GM12878 (cell line): ENCODE data around the gene CSAD. TPM values are rescaled to one million over a fixed set of nuclear protein-coding genes. Genes with fewer than 3 reads are reported as not detected.

Source experiments
- BCLAF1 ChIP-seq: fragments of 450-650 bp; IDR thresholded peaks from 2 replicates; pipeline ENCODE4 v1.6.1; 2017; ENCODE audit warnings: antibody characterized with exemption, mild to moderate bottlenecking, moderate library complexity
- BRCA1 ChIP-seq: IDR thresholded peaks from 2 replicates; pipeline ENCODE4 v1.6.1; 2011; ENCODE audit warnings: low read depth, low read length, improper control_type of control experiment
- CHD4 ChIP-seq: fragments of 200-600 bp; sonication (generic); IDR thresholded peaks from 2 replicates; pipeline ENCODE4 v1.6.1; 2016; ENCODE audit warnings: mild to moderate bottlenecking
- EZH2 ChIP-seq: IDR thresholded peaks from 2 replicates; pipeline ENCODE4 v1.6.1; 2012; ENCODE audit warnings: low read depth, mild to moderate bottlenecking, control low read depth, inconsistent platforms, low read length, borderline replicate concordance; ENCODE audit not compliant: control insufficient read depth
- GABPA ChIP-seq: IDR thresholded peaks from 2 replicates; pipeline ENCODE4 v1.6.1; 2014; ENCODE audit warnings: antibody characterized with exemption, low read depth, mild to moderate bottlenecking, inconsistent platforms
- HDAC2 ChIP-seq: fragments of 200-600 bp; sonication (generic); IDR thresholded peaks from 2 replicates; pipeline ENCODE4 v1.6.1; 2017
- IKZF1 ChIP-seq: fragments of 450-650 bp; conservative IDR thresholded peaks from 2 replicates; pipeline ENCODE4 v1.6.1; 2017; ENCODE audit warnings: antibody characterized with exemption, mild to moderate bottlenecking
- NKRF ChIP-seq: fragments of 450-650 bp; conservative IDR thresholded peaks from 2 replicates; pipeline ENCODE4 v1.6.1; 2017; ENCODE audit warnings: mild to moderate bottlenecking, moderate library complexity
- NR2C2 ChIP-seq: IDR thresholded peaks from 2 replicates; pipeline ENCODE4 v1.6.1; 2011; ENCODE audit warnings: borderline replicate concordance, low read depth; ENCODE audit not compliant: control insufficient read depth, insufficient read length
- polyA plus RNA-seq, 11 experiments: library from polyadenylated mRNA; depleted of rRNA in 4 of 11; unstranded in 6 of 11; stranded (reverse) in 5 of 11; fragments of >200 nt; fragmentation: Nextera tagmentation in 4 of 11; fragmentation: Illumina TruSeq in 1 of 11; extraction: Ambion mirVana in 4 of 11; extraction: Trizol in 1 of 11; gene quantifications; 1 replicate in 1 of 11; 2 replicates in 10 of 11; pipeline versions ENCODE4 v1.2.1 to v1.2.3, GENCODE V29; 2011 to 2016; ENCODE audit warnings: inconsistent platforms in 2 of 11, missing spikeins in 2 of 11, low read depth in 1 of 11
- total RNA-seq, 4 experiments: library from RNA; depleted of rRNA in 3 of 4; stranded (reverse); fragments of >200 nt in 3 of 4; fragmentation: Illumina TruSeq in 1 of 4; extraction: Trizol in 1 of 4; gene quantifications; 2 replicates each; pipeline versions ENCODE4 v1.2.1 to v1.2.3, GENCODE V29; 2013 to 2021

Gene CSAD
- total and polyA plus RNA-seq, 10 of the 15 experiments (the other 5 are each of a cell fraction or from before 2014, with no cell fraction given) = 1.1 to 20.4 (median 6.2) TPM

DNA sequence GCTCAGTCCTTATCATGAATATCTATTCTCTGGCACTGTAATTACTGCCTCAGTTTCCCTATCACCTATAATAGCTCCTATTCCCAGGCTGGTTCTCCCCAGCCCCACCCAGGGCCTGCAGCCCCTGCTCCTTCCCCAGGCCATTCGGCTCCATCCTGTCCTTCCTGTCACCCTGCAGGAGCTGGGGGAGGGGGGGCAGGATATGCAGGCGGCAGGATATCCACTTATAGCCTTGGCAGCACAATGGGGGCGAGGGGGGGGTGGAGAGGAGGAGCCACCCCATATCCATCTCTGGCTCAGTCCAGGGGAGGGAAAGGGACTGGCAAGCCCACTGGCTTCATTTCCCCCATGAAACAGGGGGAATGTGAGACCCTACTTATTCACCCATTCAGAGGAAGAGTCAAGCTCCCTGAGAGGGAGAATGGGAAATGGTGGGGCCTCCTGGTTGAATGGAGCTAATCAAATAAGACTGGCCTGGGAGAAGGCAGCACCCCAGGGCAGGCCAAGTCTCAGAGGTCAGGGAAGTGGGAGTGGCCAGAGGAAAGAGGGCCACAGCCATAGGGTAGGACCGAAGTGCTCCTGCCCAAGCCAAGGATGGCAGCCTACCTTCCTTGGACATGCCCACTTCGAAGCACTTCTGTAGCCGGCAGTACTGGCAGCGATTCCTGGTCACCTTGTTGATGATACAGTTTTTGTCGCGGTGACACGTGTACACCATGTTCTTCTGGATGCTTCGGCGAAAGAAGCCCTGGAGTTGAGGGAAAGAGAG is 34.1 kb upstream of the CSAD start (continued):
- TF ChIP-seq BCLAF1 (no peak), EZH2 (no peak), NKRF (no peak), HDAC2 (no peak), IKZF1 (no peak), BRCA1 (no peak), NR2C2 (no peak), GABPA (no peak), CHD4 (no peak)
